H1 (cell line): ENCODE results near the gene LRRC45. TPM values are rescaled to one million over a fixed set of nuclear protein-coding genes. Genes with fewer than 3 reads are reported as not detected.

Experiments
- MAFK ChIP-seq: IDR thresholded peaks from 2 replicates; pipeline ENCODE4 v1.6.1; 2012; ENCODE audit warnings: low read depth, mild to moderate bottlenecking, improper control_type of control experiment, low read length
- polyA plus RNA-seq, 7 experiments: library from polyadenylated mRNA; depleted of rRNA in 3 of 7; stranded (reverse) in 5 of 7; unstranded in 2 of 7; fragments of >200 nt in 5 of 7; fragments of 200-250 nt in 2 of 7; gene quantifications; 1 replicate in 5 of 7; 2 replicates in 1 of 7; 4 replicates in 1 of 7; pipeline versions ENCODE4 v1.2.1 to v1.2.3, GENCODE V29; 2011 to 2013; ENCODE audit warnings: missing spikeins in 2 of 7, mixed read lengths in 2 of 7
- total RNA-seq: library from RNA; stranded (reverse); fragmentation: NEBNext Ultra II Directional; extraction: Animal tissue kit (Norgen Biotek cat#: 25700); gene quantifications from 2 replicates; pipeline ENCODE4 v1.2.1, GENCODE V29; 2021

The LRRC45 gene
- total and polyA plus RNA-seq, 2 of the 8 experiments (the other 6 are each of a cell fraction or from before 2014, with no cell fraction given), result 11.5 to 29.0 TPM

- TF ChIP-seq MAFK, result no peak
Observed at GRCh38 chr17:82046903-82047302, 23.8 kb downstream of the LRRC45 start (continued).
